ENCODE data around the gene FOS.

GRCh38 chr14:75271514-75271913, 7.1 kb upstream of the FOS start:
- TF ChIP-seq CTCF (IDR thresholded peaks at IDR 0.05) (no peak), EZH2 (IDR thresholded peaks at IDR 0.05; ENCODE audit: borderline replicate concordance, insufficient read depth, low read depth, low read length, poor library complexity, severe bottlenecking) (no peak)
